ENCODE data around the gene CKS1B. TPM values are rescaled to one million over a fixed set of nuclear protein-coding genes. Genes with fewer than 3 reads are reported as not detected.
A peak's percentile ranks its signal among the peaks of the same experiment; 100 is the strongest.

Gene CKS1B
- total and polyA plus RNA-seq, 9 of the 15 experiments (the other 6 are each of a cell fraction or from before 2014, with no cell fraction given): 215 to 1,103 (median 460) TPM

DNA sequence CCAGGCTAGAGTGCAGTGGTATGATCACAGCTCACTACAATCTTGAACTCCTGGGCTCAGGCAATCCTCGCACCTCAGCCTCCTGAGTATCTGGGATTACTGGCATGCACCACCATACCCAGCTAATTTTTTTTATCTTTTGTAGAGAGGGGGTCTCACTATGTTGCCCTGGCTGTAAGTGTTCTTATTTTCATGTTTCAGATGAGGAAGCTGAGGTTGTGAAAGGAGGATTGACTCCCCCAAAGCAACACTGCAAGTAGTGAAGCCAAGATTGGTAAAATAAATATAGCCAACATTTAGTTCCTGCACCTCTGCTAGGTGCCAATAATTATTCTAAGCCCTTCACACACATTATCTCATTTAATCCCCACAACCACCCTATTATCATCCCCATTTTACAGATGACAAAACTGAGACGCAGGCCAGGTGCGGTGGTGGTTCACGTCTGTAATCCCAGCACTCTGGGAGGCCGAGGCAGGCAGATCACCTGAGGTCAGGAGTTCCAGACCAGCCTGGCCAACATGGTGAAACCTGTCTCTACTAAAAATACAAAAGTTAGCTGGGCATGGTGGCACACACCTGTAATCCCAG is 40.0 kb upstream of the CKS1B start (continued):
- TF ChIP-seq ZFP36 (IDR thresholded peaks at IDR 0.05; ENCODE audit: low read depth, low read length, partially characterized antibody) (no peak), CC2D1A (IDR thresholded peaks at IDR 0.05) (no peak), MYNN (IDR thresholded peaks at IDR 0.05) (no peak), MYNN (CRISPR knock-in tag; IDR thresholded peaks at IDR 0.05) (no peak), BCOR (IDR thresholded peaks at IDR 0.05) (peak; percentile 85), ZBTB40 (IDR thresholded peaks at IDR 0.05) (no peak), ZBTB40 (CRISPR knock-in tag; IDR thresholded peaks at IDR 0.05) (no peak), CREB1 (IDR thresholded peaks at IDR 0.05) (no peak), CREB1 (CRISPR knock-in tag; IDR thresholded peaks at IDR 0.05) (no peak), SMARCA5 (IDR thresholded peaks at IDR 0.05) (peak; percentile 39; the same call in 1 of the 2 replicates), SRF (CRISPR knock-in tag; IDR thresholded peaks at IDR 0.05) (no peak)
